Calu3 (cell line): ENCODE results near the gene ZNF777. TPM values are rescaled to one million over a fixed set of nuclear protein-coding genes. Genes with fewer than 3 reads are reported as not detected.

Experiments
- Bru-seq: library from RNA; stranded (reverse); fragments of 400-500 nt; gene quantifications from one replicate; lab custom pipeline; 2021; lab: Mats Ljungman, UMichigan
- BruChase-seq, 2 experiments: library from RNA; stranded (reverse); fragments of 400-500 nt; gene quantifications; one replicate each; lab custom pipeline; 2021; lab: Mats Ljungman, UMichigan
- BruUV-seq: library from RNA; stranded (reverse); fragments of 400-500 nt; replicated peaks from 2 replicates; lab custom pipeline; 2021; lab: Mats Ljungman, UMichigan
- CTCF ChIA-PET: fragments of 300-600 bp; sonication (Branson Sonifier 250); formaldehyde crosslinking; loops from one replicate; lab custom pipeline; 2022; ENCODE audit warnings: antibody characterized with exemption; lab: Charles Lee
- DNase-seq: peaks from one replicate; pipeline ENCODE4 v3.0.0; 2022
- H3K27ac Mint-ChIP-seq: one replicate; pipeline ENCODE4 v1.8.0; 2022; ENCODE audit warnings: mixed read lengths; ENCODE audit not compliant: unreplicated experiment
- H3K27me3 Mint-ChIP-seq: one replicate; pipeline ENCODE4 v1.8.0; 2022; ENCODE audit warnings: mixed read lengths; ENCODE audit not compliant: unreplicated experiment
- H3K36me3 Mint-ChIP-seq: one replicate; pipeline ENCODE4 v1.8.0; 2022; ENCODE audit warnings: mild to moderate bottlenecking, moderate library complexity, mixed read lengths; ENCODE audit not compliant: insufficient read depth, unreplicated experiment
- H3K4me1 Mint-ChIP-seq: one replicate; pipeline ENCODE4 v1.8.0; 2022; ENCODE audit warnings: mild to moderate bottlenecking, low read depth, mixed read lengths; ENCODE audit not compliant: unreplicated experiment
- H3K4me3 Mint-ChIP-seq: one replicate; pipeline ENCODE4 v1.8.0; 2022; ENCODE audit warnings: mild to moderate bottlenecking, low read depth, moderate library complexity, mixed read lengths; ENCODE audit not compliant: unreplicated experiment
- H3K9me3 Mint-ChIP-seq: one replicate; pipeline ENCODE4 v1.8.0; 2022; ENCODE audit warnings: low read depth, mixed read lengths; ENCODE audit not compliant: unreplicated experiment
- CTCF ChIP-seq: fragments of 200-600 bp; IDR thresholded peaks from one replicate; pipeline ENCODE4 v1.8.0; 2022; ENCODE audit warnings: antibody characterized with exemption; ENCODE audit not compliant: unreplicated experiment
- intact Hi-C: fragments of 100-400 bp; cut with micrococcal nuclease; formaldehyde crosslinking; loops from one replicate; pipeline ENCODE4 v1.10.0; 2022; ENCODE audit not compliant: unreplicated experiment
- long read RNA-seq: library from polyadenylated mRNA; stranded (forward); transcript quantifications from one replicate; pipeline ENCODE4 v2.0.0, GENCODE V29; 2022
- total RNA-seq: library from RNA; stranded (reverse); gene quantifications from 2 replicates; pipeline ENCODE4 v1.2.3, GENCODE V29; 2022

ZNF777 gene
- total RNA-seq (12.3 and 14.9 TPM in 2 replicates), Bru-seq, nascent RNA (percentile 68 among the genes with signal in this experiment), BruChase-seq, experiment 1, labeled RNA remaining after a 6-hour chase (percentile 54 among the genes with signal in this experiment), BruChase-seq, experiment 2, labeled RNA remaining after a 2-hour chase (percentile 57 among the genes with signal in this experiment)
- long read RNA-seq, partial matches to known transcripts = 15 of 32 reads
- long read RNA-seq, other reads (novel, unspliced or antisense) = 17 of 32 reads

- intact Hi-C loops = loop anchor here (2.0 kb wide), 1 partner anchor 38 kb away; no protein-coding TSS in a partner anchor
- peak; percentile 84 for DNase-seq
- H3K9me3 Mint-ChIP-seq = no peaks in the 10 kb centered on the region
- peaks cover 10% of the 10 kb centered on the region for H3K27me3 Mint-ChIP-seq
- peak within 1 kb of the TSS; percentile 3 for H3K27ac Mint-ChIP-seq
- H3K36me3 Mint-ChIP-seq = peaks cover 14% of the 10 kb centered on the region
- H3K4me1 Mint-ChIP-seq = peaks cover 8% of the 10 kb centered on the region
- CTCF ChIA-PET = interaction anchor here (1.0 to 1.4 kb wide), 2 partner anchors 151 to 199 kb away, joined by 4 read pairs; partner anchors contain the start of gene ZNF783
- TF ChIP-seq CTCF = peak; percentile 39
- no TSS peak for BruUV-seq
- peak within 1 kb of the TSS; percentile 76 for H3K4me3 Mint-ChIP-seq
Observed at GRCh38 chr7:149460493-149461277, at the start of gene ZNF777. TSS of gene ZNF777 (minus strand) at chr7:149461062. CDS start at chr7:149456022, 5,040 bp downstream.

DNA sequence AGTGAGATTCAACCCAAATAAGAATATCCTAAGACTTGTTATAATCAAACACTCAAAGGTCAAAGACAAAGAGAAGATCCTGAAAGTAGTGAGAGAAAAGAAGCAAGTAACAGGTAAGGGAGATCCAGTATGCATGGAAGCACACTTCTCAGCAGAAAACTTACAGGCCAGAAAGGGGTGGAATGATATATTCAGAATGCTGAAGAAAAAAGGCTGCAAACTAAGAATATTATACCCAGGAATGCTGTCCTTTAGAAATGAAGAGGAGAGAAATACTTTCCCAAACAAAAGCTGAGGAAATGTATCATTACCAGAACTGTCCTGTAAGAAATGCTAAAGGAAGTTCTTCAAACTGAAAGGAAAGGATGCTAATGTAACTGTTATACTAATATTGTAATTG lies 49.4 kb upstream of the ZNF777 start:
- no TSS peak for BruUV-seq
- Mint-ChIP-seq H3K36me3 (no peaks in the 10 kb centered on the region), H3K4me3 (no peak overlapping the region), H3K27ac (no peak overlapping the region), H3K27me3 (peaks cover 13% of the 10 kb centered on the region), H3K4me1 (no peaks in the 10 kb centered on the region), H3K9me3 (peaks cover 8% of the 10 kb centered on the region)
- intact Hi-C loops = no loop called here
- no peak for DNase-seq
- CTCF ChIA-PET = no interaction called here
- no peak for TF ChIP-seq CTCF

DNA sequence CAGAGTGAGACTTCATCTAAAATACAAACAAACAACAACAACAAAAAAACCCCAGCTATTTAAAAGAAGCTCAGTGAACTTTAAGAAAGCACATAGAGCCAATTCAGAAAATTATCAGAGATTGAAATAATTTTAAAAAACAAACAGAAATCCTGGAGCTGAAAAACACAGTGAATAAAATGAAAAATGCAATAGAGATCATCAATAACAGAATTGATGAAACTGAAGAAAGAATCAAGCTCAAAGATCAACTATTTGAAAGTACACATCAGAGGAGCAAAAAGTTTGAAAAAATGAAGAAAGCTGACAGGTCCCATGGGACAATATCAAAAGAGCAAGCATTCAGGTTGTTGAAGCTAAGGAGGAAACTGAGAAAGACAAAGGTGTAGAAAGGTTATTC lies 48.9 kb upstream of the ZNF777 start:
- intact Hi-C loops = no loop called here
- no peaks in the 10 kb centered on the region for H3K36me3 Mint-ChIP-seq
- no peak for DNase-seq
- H3K4me1 Mint-ChIP-seq = no peaks in the 10 kb centered on the region
- H3K27ac Mint-ChIP-seq = no peak overlapping the region
- no peak overlapping the region for H3K4me3 Mint-ChIP-seq
- TF ChIP-seq CTCF = no peak
- peaks cover 9% of the 10 kb centered on the region for H3K9me3 Mint-ChIP-seq
- CTCF ChIA-PET = no interaction called here
- no TSS peak for BruUV-seq
- H3K27me3 Mint-ChIP-seq = peaks cover 18% of the 10 kb centered on the region

GRCh38 chr7:149505551-149505950 lies 44.7 kb upstream of the ZNF777 start:
- CTCF ChIA-PET = no interaction called here
- no TSS peak for BruUV-seq
- no peak for TF ChIP-seq CTCF
- DNase-seq = no peak
- peaks cover 26% of the 10 kb centered on the region for H3K27me3 Mint-ChIP-seq
- H3K27ac Mint-ChIP-seq = no peak overlapping the region
- peaks cover 8% of the 10 kb centered on the region for H3K9me3 Mint-ChIP-seq
- no peaks in the 10 kb centered on the region for H3K36me3 Mint-ChIP-seq
- intact Hi-C loops = no loop called here
- no peak overlapping the region for H3K4me3 Mint-ChIP-seq
- H3K4me1 Mint-ChIP-seq = no peaks in the 10 kb centered on the region
